Fibroblast of lung (primary cell): ENCODE results near the gene C6orf52.

Experiments used
- CTCF ChIP-seq, 2 donors: IDR thresholded peaks in 1 of 2; conservative IDR thresholded peaks in 1 of 2; 1 replicate in 1 of 2; 2 replicates in 1 of 2; pipeline ENCODE4 v1.5.1; 2011 to 2012; ENCODE audit warnings: low read length in 2 of 2, control low read depth in 1 of 2, inconsistent platforms in 1 of 2, low read depth in 1 of 2, mild to moderate bottlenecking in 1 of 2
- EZH2 ChIP-seq: IDR thresholded peaks from 2 replicates; pipeline ENCODE4 v1.5.1; 2012; ENCODE audit warnings: low read length, control low read depth, mild to moderate bottlenecking; ENCODE audit errors: missing control alignments

- TF ChIP-seq CTCF (conservative IDR thresholded peaks at IDR 0.05 in 1 of 2, IDR thresholded peaks at IDR 0.05 in 1 of 2; ENCODE audit: low read depth in 1 of 2, low read length in 2 of 2) = no peak
- no peak for TF ChIP-seq EZH2
These were observed 28.1 kb upstream of the C6orf52 start for GRCh38 chr6:10722570-10722819.
